Measurements from ENCODE around the gene SLAIN2.

DNA sequence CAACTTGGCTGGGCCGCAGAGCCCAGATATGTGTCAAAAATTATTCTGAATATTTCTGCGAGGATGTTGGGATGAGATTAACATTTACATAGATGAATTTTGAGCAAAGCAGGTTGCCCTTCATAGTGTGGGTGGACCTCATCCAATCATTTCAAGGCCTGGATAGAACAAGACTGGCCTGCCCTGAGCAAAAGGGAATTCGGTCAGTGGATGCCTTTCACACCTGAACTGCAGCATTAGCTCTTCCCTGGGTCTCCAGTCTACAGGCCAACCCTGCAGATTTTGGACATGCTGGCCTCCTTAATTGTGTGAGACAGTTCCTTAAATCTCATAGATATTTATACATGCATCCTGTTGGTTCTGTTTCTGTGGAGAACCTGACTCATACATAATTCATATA is 109.4 kb downstream of the SLAIN2 start:
- TF ChIP-seq, protein P1, sequence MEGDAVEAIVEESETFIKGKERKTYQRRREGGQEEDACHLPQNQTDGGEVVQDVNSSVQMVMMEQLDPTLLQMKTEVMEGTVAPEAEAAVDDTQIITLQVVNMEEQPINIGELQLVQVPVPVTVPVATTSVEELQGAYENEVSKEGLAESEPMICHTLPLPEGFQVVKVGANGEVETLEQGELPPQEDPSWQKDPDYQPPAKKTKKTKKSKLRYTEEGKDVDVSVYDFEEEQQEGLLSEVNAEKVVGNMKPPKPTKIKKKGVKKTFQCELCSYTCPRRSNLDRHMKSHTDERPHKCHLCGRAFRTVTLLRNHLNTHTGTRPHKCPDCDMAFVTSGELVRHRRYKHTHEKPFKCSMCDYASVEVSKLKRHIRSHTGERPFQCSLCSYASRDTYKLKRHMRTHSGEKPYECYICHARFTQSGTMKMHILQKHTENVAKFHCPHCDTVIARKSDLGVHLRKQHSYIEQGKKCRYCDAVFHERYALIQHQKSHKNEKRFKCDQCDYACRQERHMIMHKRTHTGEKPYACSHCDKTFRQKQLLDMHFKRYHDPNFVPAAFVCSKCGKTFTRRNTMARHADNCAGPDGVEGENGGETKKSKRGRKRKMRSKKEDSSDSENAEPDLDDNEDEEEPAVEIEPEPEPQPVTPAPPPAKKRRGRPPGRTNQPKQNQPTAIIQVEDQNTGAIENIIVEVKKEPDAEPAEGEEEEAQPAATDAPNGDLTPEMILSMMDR (IDR thresholded peaks at IDR 0.05) = no peak
- TF ChIP-seq POLR2AphosphoS5 (IDR thresholded peaks at IDR 0.05) = no peak
- TF ChIP-seq EP300 (IDR thresholded peaks at IDR 0.05) = no peak

Data from upper lobe of left lung (tissue), 4 donors.